Neural cell (in vitro differentiated cells): ENCODE results near the gene BPIFB6.

Experiments used
- CTCF ChIP-seq: fragments of 450-650 bp; IDR thresholded peaks from 2 replicates; pipeline ENCODE4 v1.5.1; 2014; ENCODE audit warnings: antibody characterized with exemption, mild to moderate bottlenecking, moderate library complexity; ENCODE audit not compliant: poor library complexity, severe bottlenecking
- EP300 ChIP-seq: fragments of 450-650 bp; conservative IDR thresholded peaks from 2 replicates; pipeline ENCODE4 v1.6.1; 2014; ENCODE audit warnings: antibody characterized with exemption, mild to moderate bottlenecking, moderate library complexity; ENCODE audit not compliant: poor library complexity, severe bottlenecking
- EZH2 ChIP-seq: fragments of 200-600, 300-800 bp; shearing (Covaris generic), sonication (generic); IDR thresholded peaks from 2 replicates; pipeline ENCODE4 v1.6.1; 2014; ENCODE audit warnings: antibody characterized with exemption, low read length, borderline replicate concordance, mild to moderate bottlenecking; ENCODE audit not compliant: insufficient read depth, poor library complexity, severe bottlenecking
- MXI1 ChIP-seq: fragments of 450-650 bp; conservative IDR thresholded peaks from 2 replicates; pipeline ENCODE4 v1.6.1; 2014; ENCODE audit warnings: antibody characterized with exemption, mild to moderate bottlenecking; ENCODE audit not compliant: poor library complexity, severe bottlenecking
- POLR2AphosphoS5 ChIP-seq: IDR thresholded peaks from 2 replicates; pipeline ENCODE4 v1.6.1; 2012
- RAD21 ChIP-seq: fragments of 450-650 bp; conservative IDR thresholded peaks from 2 replicates; pipeline ENCODE4 v1.6.1; 2014; ENCODE audit warnings: antibody characterized with exemption, mild to moderate bottlenecking, moderate library complexity
- SMC3 ChIP-seq: fragments of 450-650 bp; conservative IDR thresholded peaks from 2 replicates; pipeline ENCODE4 v1.6.1; 2014; ENCODE audit warnings: antibody characterized with exemption, mild to moderate bottlenecking, moderate library complexity; ENCODE audit not compliant: poor library complexity
- TAF1 ChIP-seq: IDR thresholded peaks from 2 replicates; pipeline ENCODE4 v1.6.1; 2012; ENCODE audit warnings: low read depth
- TF ChIP-seq, protein P1 (sequence below): IDR thresholded peaks from 2 replicates; pipeline ENCODE4 v1.6.1; 2012; ENCODE audit warnings: borderline replicate concordance

GRCh38 chr20:33069673-33070072, 38.2 kb downstream of the BPIFB6 start:
- TF ChIP-seq EP300 (no peak), CTCF (no peak), POLR2AphosphoS5 (no peak), RAD21 (no peak), SMC3 (no peak), EZH2 (no peak), TAF1 (no peak), MXI1 (no peak)
- TF ChIP-seq, protein P1, sequence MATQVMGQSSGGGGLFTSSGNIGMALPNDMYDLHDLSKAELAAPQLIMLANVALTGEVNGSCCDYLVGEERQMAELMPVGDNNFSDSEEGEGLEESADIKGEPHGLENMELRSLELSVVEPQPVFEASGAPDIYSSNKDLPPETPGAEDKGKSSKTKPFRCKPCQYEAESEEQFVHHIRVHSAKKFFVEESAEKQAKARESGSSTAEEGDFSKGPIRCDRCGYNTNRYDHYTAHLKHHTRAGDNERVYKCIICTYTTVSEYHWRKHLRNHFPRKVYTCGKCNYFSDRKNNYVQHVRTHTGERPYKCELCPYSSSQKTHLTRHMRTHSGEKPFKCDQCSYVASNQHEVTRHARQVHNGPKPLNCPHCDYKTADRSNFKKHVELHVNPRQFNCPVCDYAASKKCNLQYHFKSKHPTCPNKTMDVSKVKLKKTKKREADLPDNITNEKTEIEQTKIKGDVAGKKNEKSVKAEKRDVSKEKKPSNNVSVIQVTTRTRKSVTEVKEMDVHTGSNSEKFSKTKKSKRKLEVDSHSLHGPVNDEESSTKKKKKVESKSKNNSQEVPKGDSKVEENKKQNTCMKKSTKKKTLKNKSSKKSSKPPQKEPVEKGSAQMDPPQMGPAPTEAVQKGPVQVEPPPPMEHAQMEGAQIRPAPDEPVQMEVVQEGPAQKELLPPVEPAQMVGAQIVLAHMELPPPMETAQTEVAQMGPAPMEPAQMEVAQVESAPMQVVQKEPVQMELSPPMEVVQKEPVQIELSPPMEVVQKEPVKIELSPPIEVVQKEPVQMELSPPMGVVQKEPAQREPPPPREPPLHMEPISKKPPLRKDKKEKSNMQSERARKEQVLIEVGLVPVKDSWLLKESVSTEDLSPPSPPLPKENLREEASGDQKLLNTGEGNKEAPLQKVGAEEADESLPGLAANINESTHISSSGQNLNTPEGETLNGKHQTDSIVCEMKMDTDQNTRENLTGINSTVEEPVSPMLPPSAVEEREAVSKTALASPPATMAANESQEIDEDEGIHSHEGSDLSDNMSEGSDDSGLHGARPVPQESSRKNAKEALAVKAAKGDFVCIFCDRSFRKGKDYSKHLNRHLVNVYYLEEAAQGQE: no peak
